ENCODE results near the gene SCG5.

GRCh38 chr15:32685576-32685975 is 44.1 kb downstream of the SCG5 start:
- peak; percentile 43; the same call in 1 of the 2 replicates for TF ChIP-seq POLR2AphosphoS5 (IDR thresholded peaks at IDR 0.05; ENCODE audit: low read depth, low read length)
- TF ChIP-seq REST (IDR thresholded peaks at IDR 0.05; ENCODE audit: insufficient read depth in 1 of 2, low read depth in 2 of 2, low read length in 2 of 2): no peak
- peak; percentile 68; the same call in 1 of the 2 replicates for TF ChIP-seq SIN3A (IDR thresholded peaks at IDR 0.05; ENCODE audit: borderline replicate concordance, insufficient read depth, low read length)
- no peak for TF ChIP-seq TAF1 (IDR thresholded peaks at IDR 0.05; ENCODE audit: borderline replicate concordance, insufficient read depth, low read length)
